Measurements from ENCODE around the gene GBP1.

Gene GBP1

GRCh38 chr1:89005286-89006151 lies 59.5 kb downstream of the GBP1 start:
- no peak for TF ChIP-seq CTCF (IDR thresholded peaks at IDR 0.05; ENCODE audit: insufficient read depth, low read depth, low read length, missing control alignments)
- H3K4me3 ChIP-seq (ENCODE audit: low read depth, low read length) = no peak overlapping the region
- no peak for DNase-seq (ENCODE audit: low read depth)
